Epidermal melanocyte (primary cell): ENCODE results near the gene EFCAB13.
"Not testable (repeated sequence)": the region's sequence is repeated elsewhere in the genome, so short reads cannot be mapped to it uniquely, and the experiment has no call there.

Source experiments
- DNase-seq: peaks from one replicate; pipeline ENCODE4 v3.0.0; 2011; ENCODE audit warnings: low spot score; ENCODE audit not compliant: insufficient read length

Gene EFCAB13

GRCh38 chr17:47425887-47426635 lies 102.3 kb downstream of the EFCAB13 start:
- DNase-seq: not testable (repeated sequence)

- DNase-seq: no peak
Observed at GRCh38 chr17:47427985-47428384, 104.2 kb downstream of the EFCAB13 start.

- not testable (repeated sequence) for DNase-seq
Observed at GRCh38 chr17:47432240-47432639, 108.5 kb downstream of the EFCAB13 start.

GRCh38 chr17:47465165-47465564 lies 141.4 kb downstream of the EFCAB13 start:
- DNase-seq: no peak

GRCh38 chr17:47466976-47467375 lies 143.2 kb downstream of the EFCAB13 start:
- DNase-seq: not testable (repeated sequence)

GRCh38 chr17:47470836-47471235 lies 147.1 kb downstream of the EFCAB13 start:
- no peak for DNase-seq

GRCh38 chr17:47472073-47472472 lies 148.3 kb downstream of the EFCAB13 start:
- DNase-seq: not testable (repeated sequence)
